ENCODE results near the gene FAHD1.
"Not testable (repeated sequence)": the region's sequence is repeated elsewhere in the genome, so short reads cannot be mapped to it uniquely, and the experiment has no call there.

FAHD1 gene

GRCh38 chr16:1874854-1875253 lies 47.8 kb downstream of the FAHD1 start:
- Mint-ChIP-seq H3K4me1 (peaks cover 7% of the 10 kb centered on the region), H3K27ac (no peak overlapping the region), H3K36me3 (peaks cover 6% of the 10 kb centered on the region), H3K27me3 (peaks cover 49% of the 10 kb centered on the region), H3K9me3 (no peaks in the 10 kb centered on the region), H3K4me3 (no peak overlapping the region)
- no peak for ATAC-seq

GRCh38 chr16:1876066-1876465 lies 49.1 kb downstream of the FAHD1 start:
- H3K27ac Mint-ChIP-seq, ATAC-seq, H3K9me3 Mint-ChIP-seq, H3K36me3 Mint-ChIP-seq, H3K4me3 Mint-ChIP-seq, H3K4me1 Mint-ChIP-seq: not testable (repeated sequence)
- H3K27me3 Mint-ChIP-seq, result peaks cover 49% of the 10 kb centered on the region

GRCh38 chr16:1876468-1876867 lies 49.5 kb downstream of the FAHD1 start:
- H3K27ac Mint-ChIP-seq, result no peak overlapping the region
- ATAC-seq, result peak; percentile 73
- peaks cover 7% of the 10 kb centered on the region for H3K4me1 Mint-ChIP-seq
- peaks cover 49% of the 10 kb centered on the region for H3K27me3 Mint-ChIP-seq
- no peaks in the 10 kb centered on the region for H3K9me3 Mint-ChIP-seq
- no peak overlapping the region for H3K4me3 Mint-ChIP-seq
- peaks cover 6% of the 10 kb centered on the region for H3K36me3 Mint-ChIP-seq

DNA sequence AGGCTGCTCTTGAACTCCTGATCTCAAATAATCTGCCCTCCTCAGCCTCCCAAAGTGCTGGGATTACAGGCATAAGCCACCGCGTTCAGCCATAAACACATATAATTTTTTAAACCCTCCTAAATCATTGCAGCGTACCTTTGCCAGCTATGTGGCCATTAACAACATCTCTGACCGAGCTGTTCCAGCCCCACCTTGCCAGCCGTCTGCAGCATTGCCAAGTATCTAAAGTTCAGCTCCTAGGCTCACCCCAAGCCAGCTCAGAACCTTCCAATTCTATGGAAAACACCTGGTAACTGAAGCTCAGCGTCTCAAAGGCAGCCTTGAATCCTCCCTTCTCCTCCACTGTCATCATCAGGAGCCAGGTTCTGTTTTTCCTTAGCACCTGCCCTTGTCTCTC lies 50.1 kb downstream of the FAHD1 start:
- Mint-ChIP-seq H3K36me3 (peaks cover 4% of the 10 kb centered on the region), H3K27me3 (peaks cover 46% of the 10 kb centered on the region), H3K4me3 (no peak overlapping the region), H3K9me3 (no peaks in the 10 kb centered on the region), H3K4me1 (peaks cover 6% of the 10 kb centered on the region), H3K27ac (no peak overlapping the region)
- no peak for ATAC-seq

- H3K4me1 Mint-ChIP-seq, result no peaks in the 10 kb centered on the region
- no peak overlapping the region for H3K27ac Mint-ChIP-seq
- peaks cover 39% of the 10 kb centered on the region for H3K27me3 Mint-ChIP-seq
- H3K36me3 Mint-ChIP-seq, result no peaks in the 10 kb centered on the region
- no peak for ATAC-seq
- H3K4me3 Mint-ChIP-seq, result no peak overlapping the region
- no peaks in the 10 kb centered on the region for H3K9me3 Mint-ChIP-seq
Observed at GRCh38 chr16:1877804-1878203, 50.8 kb downstream of the FAHD1 start.

GRCh38 chr16:1878256-1878655 lies 51.2 kb downstream of the FAHD1 start:
- ATAC-seq, result no peak
- no peaks in the 10 kb centered on the region for H3K36me3 Mint-ChIP-seq
- H3K27me3 Mint-ChIP-seq, result peaks cover 35% of the 10 kb centered on the region
- H3K4me3 Mint-ChIP-seq, result no peak overlapping the region
- no peaks in the 10 kb centered on the region for H3K4me1 Mint-ChIP-seq
- H3K27ac Mint-ChIP-seq, result no peak overlapping the region
- H3K9me3 Mint-ChIP-seq, result no peaks in the 10 kb centered on the region
